ENCODE results near the gene GBA2.

The GBA2 gene

GRCh38 chr9:35748858-35749514 is at the start of gene GBA2, which contains the start of gene RGP1:
TSS of gene GBA2 (minus strand) at chr9:35749228. CDS start at chr9:35748704, 524 bp downstream.
TSS of gene RGP1 (plus strand) at chr9:35749287. CDS start at chr9:35749756, 469 bp downstream.
- DNase-seq, result peak; percentile 6

- no peak for DNase-seq
Observed at GRCh38 chr9:35797311-35798109, 48.5 kb upstream of the GBA2 start.

- no peak for DNase-seq
Observed at GRCh38 chr9:35795695-35796094, 46.7 kb upstream of the GBA2 start.

- no peak for DNase-seq
Observed at GRCh38 chr9:35793461-35793860, 44.4 kb upstream of the GBA2 start.

GRCh38 chr9:35792826-35793225 is 43.8 kb upstream of the GBA2 start:
- DNase-seq, result no peak

GRCh38 chr9:35792024-35792813 is 43.2 kb upstream of the GBA2 start:
- DNase-seq, result no peak

GRCh38 chr9:35791297-35791921 is 42.4 kb upstream of the GBA2 start, which contains the start of gene NPR2:
TSS of gene NPR2 (plus strand) at chr9:35791591. CDS start at chr9:35792409, 818 bp downstream.
- no peak for DNase-seq

GRCh38 chr9:35790385-35791296 is 41.6 kb upstream of the GBA2 start:
- DNase-seq, result peak; percentile 43

- no peak for DNase-seq
Observed at GRCh38 chr9:35790025-35790384, 41.0 kb upstream of the GBA2 start.

GRCh38 chr9:35789541-35789940 is 40.5 kb upstream of the GBA2 start:
- no peak for DNase-seq

GRCh38 chr9:35783418-35783817 is 34.4 kb upstream of the GBA2 start:
- no peak for DNase-seq

- DNase-seq, result no peak
Observed at GRCh38 chr9:35781066-35781465, 32.0 kb upstream of the GBA2 start.

GRCh38 chr9:35778496-35778895 is 29.5 kb upstream of the GBA2 start:
- no peak for DNase-seq

GRCh38 chr9:35776018-35776417 is 27.0 kb upstream of the GBA2 start:
- no peak for DNase-seq

- peak; percentile 43 for DNase-seq
Observed at GRCh38 chr9:35774907-35775635, 26.0 kb upstream of the GBA2 start.

GRCh38 chr9:35771943-35772342 is 22.9 kb upstream of the GBA2 start:
- DNase-seq, result no peak

GRCh38 chr9:35771534-35771933 is 22.5 kb upstream of the GBA2 start:
- no peak for DNase-seq

- no peak for DNase-seq
Observed at GRCh38 chr9:35771075-35771433, 22.0 kb upstream of the GBA2 start.

- no peak for DNase-seq
Observed at GRCh38 chr9:35769763-35770162, 20.7 kb upstream of the GBA2 start.

GRCh38 chr9:35767458-35767857 is 18.4 kb upstream of the GBA2 start:
- no peak for DNase-seq

GRCh38 chr9:35766997-35767396 is 18.0 kb upstream of the GBA2 start:
- no peak for DNase-seq

Data from DMS 273 treated with DMSO at 0.1 percent for 48 hours (cell line).